ENCODE results near the gene TMEM132C. TPM values are rescaled to one million over a fixed set of nuclear protein-coding genes. Genes with fewer than 3 reads are reported as not detected.

Gene TMEM132C
- total and polyA plus RNA-seq, 12 donors, result 0.79 to 2.9 (median 1.7) TPM

DNA sequence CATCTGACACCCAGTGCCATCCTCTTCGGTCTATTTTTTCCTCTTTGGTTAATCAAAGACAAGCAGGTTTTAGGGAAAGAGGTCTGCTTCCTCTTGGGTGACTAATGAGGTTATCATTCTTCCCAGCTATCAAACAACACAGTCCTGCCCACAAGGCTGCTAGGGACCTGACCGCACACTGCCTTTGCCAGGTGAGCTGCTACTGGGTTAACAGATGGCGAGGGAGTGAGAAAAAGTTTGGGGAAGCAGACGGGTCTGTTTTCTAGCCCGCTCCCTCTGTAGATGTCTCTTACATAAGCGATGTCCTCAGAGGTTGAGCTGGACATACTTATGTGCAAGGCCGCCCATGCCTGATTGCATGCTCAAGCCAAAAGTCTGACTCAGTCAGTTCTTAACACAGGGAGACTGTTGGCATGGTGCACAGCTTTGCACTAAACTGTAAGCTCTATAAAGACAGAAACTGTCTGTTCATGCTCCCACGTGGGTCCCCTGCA, 462.7 kb downstream of the TMEM132C start:
- peaks cover 0 to 46% (median 22%) of the 10 kb centered on the region in 7 donors for H3K27me3 ChIP-seq
- no peak overlapping the region for H3K27ac ChIP-seq
- intact Hi-C loops (cut with DNase I), result no loop called here
- TF ChIP-seq CTCF (IDR thresholded peaks at IDR 0.05), result no peak
- no peak for ATAC-seq
- no peaks in the 10 kb centered on the region for H3K9me3 ChIP-seq
- H3K4me1 ChIP-seq, result no peaks in the 10 kb centered on the region
- no peaks in the 10 kb centered on the region for H3K36me3 ChIP-seq
- WGBS, 2 donors, result 56 to 61% methylated on average over 8 of the region's 8 CpGs
- no peak for DNase-seq
- H3K4me3 ChIP-seq, result no peak overlapping the region

- ATAC-seq, result no peak
- intact Hi-C loops (cut with DNase I), result no loop called here
- no peak for TF ChIP-seq CTCF (IDR thresholded peaks at IDR 0.05)
- Histone ChIP-seq H3K27me3 (peaks cover 0 to 44% (median 25%) of the 10 kb centered on the region in 7 donors), H3K4me1 (no peaks in the 10 kb centered on the region), H3K4me3 (no peak overlapping the region), H3K27ac (no peak overlapping the region), H3K9me3 (peaks cover 0 to 1% (median 0%) of the 10 kb centered on the region in 11 donors), H3K36me3 (no peaks in the 10 kb centered on the region)
- DNase-seq, result no peak
- 10 to 18% methylated on average over 5 of the region's 5 CpGs for WGBS, 2 donors
Measured at GRCh38 chr12:128734371-128734770, 467.4 kb downstream of the TMEM132C start.

DNA sequence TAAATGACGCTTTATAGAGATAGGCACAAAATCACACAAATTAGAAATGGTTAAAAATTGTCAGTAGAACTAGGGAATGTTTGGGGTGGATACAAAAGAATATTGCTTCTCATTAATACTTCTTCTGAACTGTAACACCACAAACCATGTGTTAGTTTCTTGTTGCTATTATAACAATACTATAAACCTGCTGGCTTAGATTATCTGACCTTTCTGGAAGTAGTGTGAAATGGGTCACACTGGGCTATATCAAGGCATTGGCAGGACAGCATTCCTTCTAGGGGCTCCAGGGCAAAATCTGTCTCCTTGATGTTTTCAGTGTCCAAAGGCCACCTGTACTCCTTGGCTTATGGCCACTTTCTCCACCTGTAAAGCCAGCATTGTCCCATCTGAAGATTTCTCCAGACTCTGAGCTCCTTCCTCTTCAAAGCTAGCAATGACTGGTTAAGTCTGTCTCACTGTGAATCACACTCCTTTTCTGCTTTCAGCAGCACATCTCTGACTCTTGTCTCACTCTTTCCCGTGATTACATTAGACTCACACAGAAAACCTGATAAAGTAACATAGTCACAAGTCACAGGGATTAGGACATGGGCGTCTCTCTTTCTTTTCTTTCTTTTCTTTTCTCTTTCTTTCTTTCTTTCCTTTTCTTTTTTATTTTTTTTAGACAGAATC, 470.5 kb downstream of the TMEM132C start:
- H3K36me3 ChIP-seq, result no peaks in the 10 kb centered on the region
- no peak overlapping the region for H3K4me3 ChIP-seq
- ATAC-seq (no peak), DNase-seq (no peak)
- H3K9me3 ChIP-seq, result peaks cover 0 to 6% (median 0%) of the 10 kb centered on the region in 11 donors
- TF ChIP-seq CTCF (IDR thresholded peaks at IDR 0.05), result no peak
- peaks cover 0 to 30% (median 17%) of the 10 kb centered on the region in 7 donors for H3K27me3 ChIP-seq
- intact Hi-C loops (cut with DNase I), result no loop called here
- H3K4me1 ChIP-seq, result no peaks in the 10 kb centered on the region
- WGBS, 2 donors, result 66 to 67% methylated on average over 3 of the region's 3 CpGs
- H3K27ac ChIP-seq, result no peak overlapping the region

GRCh38 chr12:128743916-128744315, 476.9 kb downstream of the TMEM132C start:
- H3K4me1 ChIP-seq, result no peaks in the 10 kb centered on the region
- peaks cover 0 to 50% (median 13%) of the 10 kb centered on the region in 7 donors for H3K27me3 ChIP-seq
- no peak for TF ChIP-seq CTCF (IDR thresholded peaks at IDR 0.05)
- DNase-seq (no peak), ATAC-seq (no peak)
- H3K9me3 ChIP-seq, result peaks cover 0 to 6% (median 0%) of the 10 kb centered on the region in 11 donors
- H3K4me3 ChIP-seq, result no peak overlapping the region
- no peaks in the 10 kb centered on the region for H3K36me3 ChIP-seq
- no peak overlapping the region for H3K27ac ChIP-seq
- WGBS, 2 donors, result 69 to 74% methylated on average over 7 of the region's 7 CpGs
- intact Hi-C loops (cut with DNase I), result no loop called here

Data from heart right ventricle (tissue), 16 donors.